ENCODE measurements around the gene SLC8A1. TPM values are rescaled to one million over a fixed set of nuclear protein-coding genes. Genes with fewer than 3 reads are reported as not detected.

The SLC8A1 gene
- total RNA-seq, 4 donors from 2014 or later, result 8.1 to 22.9 (median 9.3) TPM

- no peak for TF ChIP-seq CTCF (IDR thresholded peaks at IDR 0.05)
- TF ChIP-seq EP300 (IDR thresholded peaks at IDR 0.05), result no peak
- no peak for TF ChIP-seq POLR2A (IDR thresholded peaks at IDR 0.05)
- 48 to 50% methylated on average over 2 of the region's 2 CpGs for WGBS, 2 donors
- Histone ChIP-seq H3K9me3 (peaks cover 0 to 17% (median 0%) of the 10 kb centered on the region in 4 donors), H3K4me1 (no peaks in the 10 kb centered on the region), H3K27me3 (no peaks in the 10 kb centered on the region), H3K4me3 (no peak overlapping the region), H3K36me3 (no peaks in the 10 kb centered on the region), H3K27ac (no peak overlapping the region)
- DNase-seq (ENCODE audit: low spot score in 2 of 2), result peak in 1 of 2 donors; percentile 20
Measured at GRCh38 chr2:40384714-40385113, 67.2 kb downstream of the SLC8A1 start.

GRCh38 chr2:40384233-40384632 is 67.7 kb downstream of the SLC8A1 start:
- H3K9me3 ChIP-seq, result peaks cover 0 to 17% (median 0%) of the 10 kb centered on the region in 4 donors
- H3K36me3 ChIP-seq, result no peaks in the 10 kb centered on the region
- TF ChIP-seq CTCF (IDR thresholded peaks at IDR 0.05) (no peak), POLR2A (IDR thresholded peaks at IDR 0.05) (no peak)
- no peak overlapping the region for H3K4me3 ChIP-seq
- 84 to 95% methylated on average over 1 of the region's 1 CpG for WGBS, 2 donors
- no peak for DNase-seq (ENCODE audit: low spot score in 2 of 2)
- no peaks in the 10 kb centered on the region for H3K4me1 ChIP-seq
- H3K27me3 ChIP-seq, result no peaks in the 10 kb centered on the region
- no peak overlapping the region for H3K27ac ChIP-seq

GRCh38 chr2:40380721-40381120 is 71.2 kb downstream of the SLC8A1 start:
- H3K36me3 ChIP-seq, result no peaks in the 10 kb centered on the region
- no peak for TF ChIP-seq POLR2A (IDR thresholded peaks at IDR 0.05)
- no peak for TF ChIP-seq CTCF (IDR thresholded peaks at IDR 0.05)
- no peak for TF ChIP-seq EP300 (IDR thresholded peaks at IDR 0.05)
- no peaks in the 10 kb centered on the region for H3K4me1 ChIP-seq
- H3K27me3 ChIP-seq, result no peaks in the 10 kb centered on the region
- H3K9me3 ChIP-seq, result peaks cover 0 to 17% (median 0%) of the 10 kb centered on the region in 4 donors
- DNase-seq (ENCODE audit: low spot score in 2 of 2), result no peak
- WGBS, 2 donors, result 91 to 94% methylated on average over 2 of the region's 2 CpGs
- H3K27ac ChIP-seq, result no peak overlapping the region
- no peak overlapping the region for H3K4me3 ChIP-seq

- DNase-seq (ENCODE audit: low spot score in 2 of 2), result no peak
- Histone ChIP-seq H3K4me3 (no peak overlapping the region), H3K27ac (no peak overlapping the region), H3K27me3 (no peaks in the 10 kb centered on the region), H3K36me3 (no peaks in the 10 kb centered on the region), H3K4me1 (no peaks in the 10 kb centered on the region), H3K9me3 (peaks cover 0 to 17% (median 0%) of the 10 kb centered on the region in 4 donors)
- no peak for TF ChIP-seq EP300 (IDR thresholded peaks at IDR 0.05)
- TF ChIP-seq CTCF (IDR thresholded peaks at IDR 0.05), result no peak
- TF ChIP-seq POLR2A (IDR thresholded peaks at IDR 0.05), result no peak
- 50 to 59% methylated on average over 1 of the region's 1 CpG for WGBS, 2 donors
Measured at GRCh38 chr2:40380041-40380440, 71.8 kb downstream of the SLC8A1 start.

- TF ChIP-seq CTCF (IDR thresholded peaks at IDR 0.05) (no peak), EP300 (IDR thresholded peaks at IDR 0.05) (no peak), POLR2A (IDR thresholded peaks at IDR 0.05) (no peak)
- H3K36me3 ChIP-seq, result no peaks in the 10 kb centered on the region
- no peaks in the 10 kb centered on the region for H3K27me3 ChIP-seq
- WGBS, 2 donors, result 72 to 83% methylated on average over 2 of the region's 2 CpGs
- peaks cover 0 to 8% (median 1%) of the 10 kb centered on the region in 4 donors for H3K4me1 ChIP-seq
- H3K27ac ChIP-seq, result no peak overlapping the region
- no peaks in the 10 kb centered on the region for H3K9me3 ChIP-seq
- H3K4me3 ChIP-seq, result no peak overlapping the region
- no peak for DNase-seq (ENCODE audit: low spot score in 2 of 2)
Measured at GRCh38 chr2:40374543-40375240, 77.2 kb downstream of the SLC8A1 start.

Data from tibial nerve (tissue), 4 donors.